Measurements from ENCODE around the gene LRRC8B.

Gene LRRC8B

DNA sequence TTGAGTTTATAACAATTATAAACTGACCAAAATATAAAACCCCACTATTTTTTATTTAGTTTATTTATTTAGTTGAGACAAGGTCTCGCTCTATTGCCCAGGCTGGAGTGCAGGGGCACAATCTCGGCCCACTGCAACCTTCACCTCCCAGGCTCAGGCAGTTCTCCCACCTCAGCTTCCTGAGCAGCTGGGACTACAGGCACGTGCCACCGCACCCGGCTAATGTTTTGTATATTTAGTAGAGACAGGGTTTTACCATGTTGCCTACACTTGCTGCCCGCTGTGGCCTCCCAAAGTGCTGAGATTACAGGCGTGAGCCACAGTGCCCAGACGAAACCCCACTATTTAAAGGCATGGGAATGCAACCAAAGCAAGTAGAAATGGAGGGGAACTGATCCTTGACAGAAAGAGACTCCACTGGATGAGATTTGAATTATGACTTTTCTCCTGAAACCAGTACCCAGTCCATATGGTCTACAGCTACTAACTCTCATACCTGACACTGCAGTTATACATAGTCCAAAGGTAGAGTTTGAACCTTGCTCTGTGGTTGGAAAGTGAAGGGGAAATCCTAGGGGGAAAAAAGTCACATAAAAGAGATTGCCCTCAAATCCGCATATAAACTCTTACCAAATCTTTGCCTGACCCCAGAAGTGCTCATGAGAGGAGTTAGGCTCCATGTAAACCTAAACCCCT, 119.6 kb downstream of the LRRC8B start:
- no peak for DNase-seq (ENCODE audit: low spot score)
- in situ Hi-C loops (cut with MboI; ENCODE audit: low sequenced_read_pairs, unreplicated experiment) = no loop called here
- TF ChIP-seq CTCF (IDR thresholded peaks at IDR 0.05; ENCODE audit: borderline replicate concordance, control extremely low read depth, extremely low read depth, insufficient read depth, missing control alignments) = no peak

DNA sequence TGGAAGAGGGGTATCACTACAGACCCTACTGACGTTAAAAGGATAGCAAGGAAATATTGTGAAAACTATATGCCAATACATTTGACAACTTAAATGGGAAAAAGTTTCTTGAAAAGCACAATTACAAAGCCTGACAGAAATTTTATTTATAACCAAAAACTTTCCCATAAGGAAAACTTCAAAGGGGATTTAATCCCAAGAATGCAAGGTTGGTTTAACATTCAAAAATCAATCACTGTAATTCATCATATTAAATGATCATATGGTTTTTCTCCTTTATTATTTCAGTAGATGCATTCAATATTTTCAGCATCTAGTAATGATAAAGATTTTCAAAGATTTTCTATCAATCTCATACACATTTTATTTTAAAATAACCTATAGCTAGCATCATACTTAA, 121.6 kb downstream of the LRRC8B start:
- in situ Hi-C loops (cut with MboI; ENCODE audit: low sequenced_read_pairs, unreplicated experiment) = no loop called here
- TF ChIP-seq CTCF (IDR thresholded peaks at IDR 0.05; ENCODE audit: borderline replicate concordance, control extremely low read depth, extremely low read depth, insufficient read depth, missing control alignments) = no peak
- DNase-seq (ENCODE audit: low spot score) = no peak
